GM18867 (cell line): ENCODE data around the gene EAPP.
"Not testable (repeated sequence)": the region's sequence is repeated elsewhere in the genome, so short reads cannot be mapped to it uniquely, and the experiment has no call there.

ENCODE experiments used
- ATAC-seq: cut with Tn5 transposase; IDR thresholded peaks from one replicate; pipeline ENCODE4 v1.9.1; 2021; ENCODE audit warnings: mild to moderate bottlenecking, moderate library complexity; ENCODE audit not compliant: unreplicated experiment

The EAPP gene

DNA sequence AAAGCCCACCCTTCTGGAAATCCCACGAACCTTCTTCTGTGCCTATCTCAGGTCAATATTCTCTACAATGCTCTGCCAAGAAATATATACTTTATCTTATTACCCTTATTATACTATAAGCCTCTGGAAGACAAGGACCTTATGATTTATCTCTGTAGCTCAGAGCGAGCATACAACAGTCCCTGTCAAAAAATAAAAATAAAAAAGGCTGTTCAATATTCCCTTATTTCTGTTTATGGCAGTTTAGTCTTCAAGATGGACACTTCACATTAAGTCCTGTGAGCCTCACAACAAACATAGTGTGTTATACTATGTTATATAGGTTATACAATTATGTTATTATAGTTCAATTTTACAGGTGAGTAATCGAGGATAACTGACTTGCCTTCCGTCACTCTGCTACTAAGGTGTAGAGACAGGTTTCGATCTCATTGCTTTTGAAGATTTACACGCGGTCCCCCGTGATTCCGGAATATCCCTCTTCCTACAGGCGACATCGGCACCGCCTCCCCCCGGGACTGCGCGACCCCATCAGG lies 562 bp downstream of the EAPP start:
- ATAC-seq = no peak

DNA sequence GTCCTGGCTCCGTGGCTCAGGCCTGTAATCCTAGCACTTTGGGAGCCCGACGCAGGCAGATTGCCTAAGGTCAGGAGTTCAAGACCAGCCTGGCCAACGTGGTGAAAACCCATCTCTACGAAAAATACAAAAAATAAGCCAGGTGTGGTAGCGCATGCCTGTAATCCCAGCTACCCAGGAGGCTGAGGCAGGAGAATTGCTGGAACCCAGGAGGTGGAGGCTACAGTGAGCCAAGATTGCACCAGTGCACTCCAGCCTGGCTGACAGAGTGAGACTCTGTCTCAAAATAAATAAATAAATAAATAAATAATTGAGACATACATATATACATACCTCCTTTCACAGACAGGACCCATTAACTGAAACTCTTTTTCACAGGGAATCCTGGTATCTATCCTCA lies 1.4 kb downstream of the EAPP start:
- ATAC-seq = not testable (repeated sequence)

DNA sequence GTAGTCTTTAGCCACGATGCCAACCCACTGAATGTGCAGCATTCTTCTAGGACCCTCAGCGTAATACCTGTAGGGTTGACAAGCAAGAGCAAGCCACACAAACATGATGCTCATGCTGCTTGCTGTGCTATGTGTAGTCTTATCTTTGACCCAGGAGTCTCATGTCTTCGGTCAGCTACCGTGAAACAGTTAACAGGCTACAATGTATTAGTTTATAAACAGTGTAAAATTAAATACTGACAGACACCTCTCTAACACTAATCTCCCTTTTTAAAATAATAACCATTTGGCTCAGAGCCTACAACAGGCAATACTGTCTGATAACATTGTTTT lies 1.9 kb downstream of the EAPP start:
- no peak for ATAC-seq

DNA sequence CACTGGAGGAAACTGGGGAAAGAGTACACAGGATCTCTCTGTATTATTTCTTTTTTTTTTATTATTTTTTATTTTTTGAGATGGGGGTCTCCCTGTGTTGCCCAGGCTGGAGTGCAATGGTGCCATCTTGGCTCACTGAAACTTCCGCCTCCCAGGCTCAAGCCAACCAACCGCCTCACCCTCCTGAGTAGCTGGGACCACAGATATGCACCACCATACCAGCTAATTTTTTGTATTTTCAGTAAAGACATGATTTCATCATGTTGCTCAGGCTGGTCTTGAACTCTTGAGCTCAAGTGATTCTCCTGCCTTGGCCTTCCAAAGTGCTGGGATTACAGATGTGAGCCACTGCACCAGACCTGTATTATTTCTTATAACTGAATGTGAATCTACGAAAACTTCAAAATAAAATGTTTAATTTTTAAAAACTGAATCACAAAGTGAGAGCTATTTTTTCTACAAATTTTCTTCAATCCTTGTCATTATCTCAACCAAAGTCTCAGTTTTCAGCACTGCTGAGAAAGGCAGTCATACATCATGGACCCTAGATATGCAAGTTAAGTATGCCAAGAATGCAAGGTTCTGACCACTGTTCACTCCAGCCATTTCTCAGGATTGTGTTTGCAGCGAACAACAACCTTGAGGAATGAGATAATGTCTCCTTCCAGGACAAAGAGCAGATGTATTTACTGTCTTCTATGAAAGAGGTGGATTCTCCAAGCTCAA lies 2.4 kb downstream of the EAPP start:
- ATAC-seq = no peak

DNA sequence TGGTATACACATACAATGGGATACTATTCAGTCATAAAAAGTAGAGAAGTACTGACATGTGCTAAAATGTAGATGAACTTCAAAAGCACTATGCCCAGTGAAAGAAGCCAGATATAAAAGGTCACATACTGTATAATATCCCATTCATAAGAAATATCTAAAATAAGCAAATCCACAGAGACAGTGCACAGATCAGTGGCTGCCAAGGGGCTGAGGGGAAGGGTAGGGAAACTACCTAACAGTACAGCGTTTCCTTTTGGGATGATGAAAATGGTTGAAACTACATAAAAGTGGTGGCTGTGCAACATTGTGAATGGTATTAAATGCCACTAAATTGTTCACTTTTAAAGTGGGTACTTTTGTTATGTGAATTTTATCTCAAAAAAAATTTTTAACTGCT lies 11.9 kb downstream of the EAPP start:
- ATAC-seq = no peak

DNA sequence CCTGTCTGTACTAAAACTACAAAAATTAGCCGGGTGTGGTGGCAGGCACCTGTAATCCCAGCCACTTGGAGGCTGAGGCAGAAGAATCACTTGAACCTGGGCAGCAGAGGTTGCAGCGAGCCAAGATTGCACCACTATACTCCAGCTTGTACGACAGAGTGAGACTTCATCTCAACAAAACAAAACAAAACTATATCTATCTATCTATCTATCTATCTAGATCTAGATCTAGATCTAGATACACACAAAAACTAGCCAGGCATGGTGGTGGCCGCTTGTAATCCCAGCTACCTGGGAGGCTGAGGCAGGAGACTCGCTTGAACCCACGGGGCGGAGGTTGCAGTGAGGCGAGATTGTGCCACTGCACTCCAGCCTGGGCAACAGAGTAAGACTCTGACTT lies 15.3 kb downstream of the EAPP start:
- ATAC-seq = not testable (repeated sequence)

DNA sequence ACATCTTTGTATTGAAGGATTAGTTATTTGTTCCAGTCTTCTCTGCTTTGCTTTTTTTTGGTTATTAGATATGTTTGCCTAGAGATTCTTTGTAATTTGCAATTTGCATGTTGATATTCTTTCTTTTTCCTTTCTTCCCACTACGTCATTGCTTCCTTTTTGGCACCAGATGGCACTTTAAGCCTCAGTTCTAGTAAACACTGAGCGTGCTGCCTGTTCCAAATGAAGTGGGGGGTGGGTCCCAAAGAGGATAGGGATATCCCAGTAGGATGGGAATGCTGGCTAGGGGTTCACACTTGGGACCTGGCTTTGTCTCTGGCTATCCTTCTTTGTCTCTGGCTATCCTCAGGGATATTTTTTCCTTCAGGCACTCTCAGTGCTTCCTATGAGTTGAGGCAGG lies 17.0 kb downstream of the EAPP start:
- no peak for ATAC-seq

DNA sequence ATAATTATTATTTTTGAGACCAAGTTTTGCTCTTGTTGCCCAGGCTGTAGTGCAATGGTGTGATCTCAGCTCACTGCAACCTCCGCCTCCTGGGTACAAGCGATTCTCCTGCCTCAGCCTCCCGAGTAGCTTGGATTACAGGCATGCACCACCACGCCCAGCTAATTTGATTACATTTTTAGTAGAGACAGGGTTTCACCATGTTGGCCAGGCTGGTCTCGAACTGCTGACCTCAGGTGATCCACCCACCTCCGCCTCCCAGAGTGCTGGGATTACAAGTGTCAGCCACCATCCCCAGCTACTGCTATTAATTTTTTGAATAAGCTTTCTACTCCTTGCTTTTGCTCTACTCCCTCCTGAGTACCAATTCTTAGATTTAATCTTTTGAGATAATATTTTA lies 18.4 kb downstream of the EAPP start:
- not testable (repeated sequence) for ATAC-seq

DNA sequence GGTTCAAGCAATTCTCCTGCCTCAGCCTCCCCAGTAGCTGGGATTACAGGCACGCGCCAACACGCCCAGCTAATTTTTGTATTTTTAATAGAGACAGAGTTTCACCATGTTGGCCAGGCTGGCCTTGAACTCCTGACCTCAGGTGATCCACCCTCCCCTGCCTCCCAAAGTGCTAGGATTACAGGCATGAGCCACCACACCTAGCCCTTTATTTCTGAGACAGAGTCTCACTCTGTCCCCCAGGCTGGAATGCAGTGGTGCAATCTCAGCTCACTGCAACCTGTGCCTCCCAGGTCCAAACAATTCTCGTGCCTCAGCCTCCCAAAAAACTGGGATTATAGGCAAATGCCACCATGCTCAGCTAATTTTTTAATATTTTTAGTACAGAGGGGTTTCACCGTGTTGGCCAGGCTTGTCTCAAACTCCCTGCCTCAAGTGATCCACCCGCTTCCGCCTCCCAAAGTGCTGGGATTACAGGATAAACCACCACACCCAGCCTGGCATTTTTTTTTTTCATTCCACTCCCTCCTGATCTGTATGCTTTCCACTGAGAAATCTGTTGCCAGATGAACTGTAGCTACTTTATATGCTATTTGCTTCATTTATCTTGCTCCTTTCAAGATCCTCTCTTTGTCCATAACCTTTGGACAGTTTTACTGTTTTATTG lies 19.1 kb downstream of the EAPP start:
- not testable (repeated sequence) for ATAC-seq

DNA sequence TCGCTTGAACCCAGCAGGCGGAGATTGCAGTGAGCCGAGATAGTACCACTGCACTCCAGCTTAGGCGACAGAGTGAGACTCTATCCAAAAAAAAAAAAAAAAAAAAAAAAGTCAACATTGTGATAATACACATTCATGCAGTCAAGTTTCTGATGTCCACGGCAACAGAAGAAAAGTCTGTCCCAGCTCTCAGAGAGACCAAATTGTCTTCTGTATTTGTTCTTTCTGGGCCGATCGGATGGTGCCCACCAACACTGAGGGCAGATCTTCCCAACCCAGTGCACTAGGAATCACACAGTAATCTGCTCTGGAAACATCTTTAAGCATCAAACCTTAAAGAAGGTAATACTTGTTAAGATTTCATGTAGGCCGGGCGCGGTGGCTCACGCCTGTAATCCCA lies 31.6 kb downstream of the EAPP start:
- no peak for ATAC-seq

DNA sequence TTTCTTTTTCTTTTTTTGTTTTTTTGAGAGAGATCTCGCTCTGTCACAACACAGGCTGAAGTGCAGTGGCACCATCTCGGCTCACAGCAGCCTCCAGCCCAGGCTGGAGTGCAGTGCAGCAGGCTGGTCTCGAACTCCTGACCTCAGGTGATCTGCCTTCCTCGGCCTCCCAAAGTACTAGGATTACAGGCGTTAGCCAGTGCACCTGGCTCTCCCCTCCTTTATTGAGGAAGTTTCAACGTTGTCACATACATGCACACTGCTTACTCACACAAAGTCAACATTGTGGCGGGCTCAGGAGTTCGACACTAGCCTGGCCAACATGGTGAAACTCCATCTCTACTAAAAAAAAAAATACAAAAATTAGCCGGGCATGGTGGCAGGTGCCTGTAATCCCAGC lies 32.0 kb downstream of the EAPP start:
- ATAC-seq = no peak

DNA sequence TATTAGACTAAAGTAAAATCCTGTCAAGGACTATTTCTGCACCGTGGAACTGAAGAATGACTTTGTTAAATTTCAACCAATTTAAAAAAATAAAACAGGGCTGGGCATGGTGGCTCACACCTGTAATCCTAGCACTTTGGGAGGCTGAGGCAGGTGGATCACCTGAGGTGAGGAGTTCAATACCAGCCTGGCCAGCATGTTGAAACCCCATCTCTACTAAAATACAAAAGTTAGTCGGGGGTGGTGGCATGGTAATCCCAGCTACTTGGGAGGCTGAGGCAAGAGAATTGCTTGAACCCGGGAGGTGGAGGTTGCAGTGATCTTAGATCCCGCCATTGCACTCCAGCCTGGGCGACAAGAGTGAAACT lies 34.4 kb downstream of the EAPP start:
- ATAC-seq = not testable (repeated sequence)

DNA sequence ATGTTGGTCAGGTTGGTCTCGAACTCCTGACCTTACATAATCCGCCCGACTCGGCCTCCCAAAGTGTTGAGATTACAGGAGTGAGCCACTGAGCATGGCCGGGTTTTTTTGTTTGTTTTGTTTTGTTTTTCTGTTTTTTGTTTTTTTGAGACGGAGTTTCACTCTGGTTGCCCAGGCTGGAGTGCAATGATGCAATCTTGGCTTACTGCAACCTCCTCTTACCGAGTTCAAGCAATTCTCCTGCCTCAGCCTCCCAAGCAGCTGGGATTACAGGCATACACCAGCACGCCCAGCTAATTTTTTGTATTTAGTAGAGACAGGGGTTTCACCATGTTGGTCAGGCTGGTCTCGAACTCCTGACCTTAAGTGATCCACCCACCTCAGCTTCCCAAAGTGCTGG lies 35.5 kb downstream of the EAPP start:
- ATAC-seq = not testable (repeated sequence)

DNA sequence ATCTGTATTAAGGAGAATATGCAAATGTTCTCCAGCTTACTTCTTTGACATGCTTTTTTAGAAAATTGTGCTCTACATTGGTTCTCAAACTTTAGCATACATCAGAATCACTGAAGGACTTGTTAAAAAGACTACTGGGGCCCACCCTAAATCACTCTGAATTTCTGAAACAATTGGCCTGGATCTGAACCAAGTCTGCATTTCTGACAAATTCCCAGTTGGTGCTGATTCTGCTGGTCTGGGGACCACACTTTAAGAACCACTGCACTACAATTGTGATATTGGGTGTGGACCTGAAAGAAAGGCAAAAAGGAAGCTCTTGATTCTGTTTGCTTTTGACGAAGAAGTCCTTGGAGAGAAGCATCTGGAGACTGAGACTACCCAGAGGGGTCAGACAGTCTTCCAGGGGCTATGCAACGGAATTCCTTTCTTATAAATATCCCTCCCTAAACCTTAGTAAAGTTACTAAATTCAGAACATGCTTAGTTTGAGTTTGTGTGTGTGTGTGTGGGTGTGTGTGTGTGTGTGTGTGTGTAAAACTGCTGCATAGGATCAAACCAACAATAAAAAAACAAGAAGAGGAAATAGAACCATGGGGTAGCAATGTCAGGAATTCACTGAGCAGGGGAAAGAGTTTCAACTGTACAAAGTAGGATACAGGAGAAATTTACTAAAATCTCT lies 36.8 kb downstream of the EAPP start:
- no peak for ATAC-seq

DNA sequence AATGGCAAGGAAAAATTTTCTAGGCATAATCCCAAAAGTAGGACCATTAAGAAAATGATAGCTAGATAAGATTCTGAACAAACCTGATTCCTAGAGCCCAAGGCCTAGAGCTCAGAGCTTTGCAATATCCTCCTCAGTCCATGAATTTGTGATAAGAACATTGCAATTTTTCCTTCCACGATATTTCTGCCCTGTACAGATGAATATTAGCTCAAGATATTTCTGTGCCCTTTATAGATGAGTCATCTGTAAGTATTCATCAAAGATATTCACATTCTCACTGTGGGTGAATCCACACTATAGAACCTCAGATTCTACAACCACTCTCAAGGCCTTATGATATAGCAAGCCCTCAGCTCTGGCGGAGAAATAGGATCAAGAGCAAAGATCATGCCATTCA lies 37.5 kb downstream of the EAPP start:
- no peak for ATAC-seq

DNA sequence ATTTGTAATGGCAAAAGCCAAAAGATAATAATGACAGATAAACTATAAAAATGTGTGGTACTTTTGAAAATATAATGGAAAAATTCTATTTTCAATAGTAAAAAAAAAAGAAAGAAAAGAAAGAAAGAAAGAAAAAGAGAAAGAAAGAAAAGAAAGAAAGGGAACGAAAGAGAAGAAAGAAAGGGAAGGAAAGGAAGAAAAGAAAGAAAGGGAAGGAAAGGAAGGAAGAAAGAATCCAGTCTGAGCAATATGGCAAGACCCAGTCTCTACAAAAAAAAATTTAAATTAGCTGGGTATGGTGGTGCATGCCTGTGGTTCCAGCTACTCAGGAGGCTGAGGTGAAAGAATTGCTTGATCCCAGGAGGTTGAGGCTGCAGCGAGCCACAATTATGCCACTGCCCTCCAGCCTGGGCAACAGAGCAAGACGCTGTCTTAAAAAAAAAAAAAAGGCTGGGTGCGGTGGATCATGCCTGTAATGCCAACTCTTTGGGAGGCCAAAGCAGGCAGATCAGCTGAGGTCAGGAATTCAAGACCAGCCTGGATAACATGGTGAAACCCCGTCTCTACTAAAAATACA lies 38.4 kb downstream of the EAPP start:
- no peak for ATAC-seq

DNA sequence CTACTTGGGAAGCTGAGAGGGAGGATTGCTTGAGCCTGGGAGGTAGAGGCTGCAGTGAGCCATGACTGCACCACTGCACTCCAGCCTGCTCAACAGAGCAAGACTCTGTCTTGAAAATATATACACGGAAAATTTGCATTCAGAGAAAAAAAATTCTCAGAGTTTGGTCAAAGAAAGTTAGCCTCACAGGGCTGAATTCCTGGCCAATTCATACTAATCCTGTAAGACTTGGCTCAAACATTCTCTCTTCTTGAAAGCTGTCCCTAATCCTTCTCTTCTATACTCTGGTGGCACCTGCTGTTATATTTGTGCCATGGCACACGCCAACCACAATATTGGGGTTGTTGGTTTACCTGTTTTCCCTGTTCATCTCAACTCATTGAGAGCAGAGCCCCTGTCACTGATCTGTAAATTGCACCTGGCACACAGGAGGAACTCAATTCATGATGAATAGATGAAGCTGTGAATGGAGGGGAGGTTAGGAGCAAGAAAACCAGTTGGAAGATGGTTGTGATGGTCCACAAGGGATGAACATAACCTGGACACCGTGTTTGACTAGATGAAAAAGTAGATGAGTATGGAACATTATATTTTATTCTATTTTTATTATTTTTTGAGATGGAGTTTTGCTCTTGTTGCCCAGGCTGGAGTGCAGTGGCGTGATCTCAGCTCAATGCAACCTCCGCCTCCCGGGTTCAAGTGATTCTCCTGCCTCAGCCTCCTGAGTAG lies 40.7 kb downstream of the EAPP start:
- ATAC-seq = no peak

DNA sequence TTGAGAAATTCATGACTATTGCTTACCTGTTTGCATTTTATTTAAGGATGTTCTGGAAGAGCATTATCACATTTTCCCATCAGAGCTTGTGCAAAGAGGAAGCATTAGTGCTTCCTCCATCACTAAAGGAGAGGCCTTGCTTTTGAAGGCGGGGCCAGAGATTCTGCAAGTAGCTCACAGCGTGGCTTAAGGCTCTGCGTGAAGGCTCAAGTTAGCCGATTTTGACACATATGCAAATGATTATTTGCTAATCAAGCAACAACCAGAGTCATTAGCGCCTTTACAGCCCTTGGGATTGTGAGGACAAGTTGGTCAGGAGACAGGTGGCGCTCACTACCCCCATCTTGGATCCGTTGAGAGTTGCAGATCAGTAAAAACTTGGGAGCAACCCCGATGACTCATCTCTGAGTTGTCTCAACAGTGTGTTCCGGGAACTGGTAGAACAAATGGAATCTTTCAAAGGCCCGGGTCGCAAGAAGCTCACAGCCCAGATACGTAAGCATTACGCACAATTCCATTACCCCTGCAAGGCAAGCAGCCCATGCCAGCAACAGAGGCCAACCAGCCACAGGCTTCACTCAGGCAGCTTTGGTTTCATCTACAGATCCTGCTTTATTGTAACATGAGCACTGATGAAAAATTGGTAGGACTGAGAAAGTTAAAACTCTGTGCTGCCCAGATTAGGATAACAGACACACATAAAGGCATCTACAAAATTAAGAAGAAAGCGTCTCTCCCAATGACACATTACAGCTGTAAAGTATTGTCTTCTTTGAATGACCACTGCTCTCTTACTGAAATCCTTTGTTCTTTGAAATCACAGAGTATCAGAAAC lies 42.6 kb downstream of the EAPP start:
- ATAC-seq = no peak

DNA sequence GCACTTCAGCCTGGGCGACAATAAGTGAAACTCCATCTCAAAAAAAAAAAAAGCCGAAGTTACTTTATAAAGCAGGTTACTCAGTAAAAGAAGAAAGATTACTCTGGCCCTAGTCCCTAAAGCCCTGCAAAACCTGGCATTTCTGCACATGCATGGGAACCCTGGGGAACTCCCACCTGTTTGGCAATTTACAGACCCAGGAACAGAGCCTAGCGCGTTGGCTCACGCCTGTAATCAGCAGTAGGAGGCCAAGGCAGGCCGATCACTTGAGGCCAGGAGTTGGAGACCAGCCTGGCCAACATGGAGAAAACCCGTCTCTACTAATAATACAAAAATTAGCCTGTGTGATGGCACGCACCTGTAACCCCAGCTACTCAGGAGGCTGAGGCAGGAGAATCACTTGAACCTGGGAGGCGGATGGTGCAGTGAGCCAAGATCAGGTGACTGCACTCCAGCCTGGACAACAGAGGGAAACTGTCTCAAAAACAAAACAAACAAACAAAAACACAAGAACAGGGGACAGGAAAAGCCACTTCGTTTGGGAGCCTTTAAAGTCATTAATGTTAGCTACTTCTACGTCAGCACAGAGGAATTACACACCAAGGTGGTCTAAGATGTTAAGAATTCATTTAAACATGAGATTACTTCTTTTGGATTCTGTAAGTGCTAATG lies 43.4 kb downstream of the EAPP start:
- ATAC-seq = no peak

DNA sequence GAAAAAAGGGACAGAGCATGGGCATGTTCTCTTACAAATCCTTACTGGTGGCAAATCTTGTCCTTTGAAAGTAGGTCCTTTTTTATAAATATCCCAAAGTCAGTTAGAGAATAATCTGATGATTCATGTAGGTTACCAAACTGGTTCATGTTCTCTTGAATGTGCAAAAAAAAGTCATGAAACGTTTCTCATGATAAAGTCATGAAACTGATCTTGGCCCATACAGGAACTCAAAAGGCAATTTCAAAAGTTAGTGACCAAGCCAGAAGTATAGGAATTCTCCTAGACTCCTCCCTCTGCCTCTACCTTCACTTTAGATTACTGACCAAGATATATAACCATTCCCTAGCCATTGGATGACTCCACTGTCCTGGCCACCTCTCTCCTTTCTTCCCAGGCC lies 50.2 kb downstream of the EAPP start:
- no peak for ATAC-seq
